Upper lobe of left lung (tissue), 6 donors: ENCODE results near the gene MAP2K1. TPM values are rescaled to one million over a fixed set of nuclear protein-coding genes. Genes with fewer than 3 reads are reported as not detected.
"Not testable (repeated sequence)": the region's sequence is repeated elsewhere in the genome, so short reads cannot be mapped to it uniquely, and the experiment has no call there.

Experiments used
- ATAC-seq, 2 donors: fragments of 200-7000 bp; cut with Tn5 transposase; one replicate each; pipeline ENCODE4 v1.9.1; 2022; ENCODE audit warnings: mild to moderate bottlenecking in 2 of 2, moderate library complexity in 2 of 2; ENCODE audit not compliant: low FRiP score in 2 of 2
- DNase-seq, 2 donors: peaks; one replicate each; pipeline ENCODE4 v3.0.0-alpha.2; 2019 to 2020
- H3K27ac ChIP-seq, 4 donors: fragments of 200-600 bp; sonication (generic); one replicate each; pipeline ENCODE4 v1.5.1; 2016 to 2019
- H3K27me3 ChIP-seq, 4 donors: fragments of 200-600 bp; sonication (generic); one replicate each; pipeline ENCODE4 v1.5.1; 2017 to 2019
- H3K36me3 ChIP-seq, 4 donors: fragments of 200-600 bp; sonication (generic); one replicate each; pipeline ENCODE4 v1.5.1; 2016 to 2019
- H3K4me1 ChIP-seq, 4 donors: fragments of 200-600 bp; sonication (generic); one replicate each; pipeline ENCODE4 v1.5.1; 2018 to 2019
- H3K4me3 ChIP-seq, 4 donors: fragments of 200-600 bp; sonication (generic); one replicate each; pipeline ENCODE4 v1.5.1; 2017 to 2019; ENCODE audit warnings: mild to moderate bottlenecking in 2 of 4, moderate library complexity in 1 of 4
- H3K9me3 ChIP-seq, 4 donors: fragments of 200-600 bp; sonication (generic); one replicate each; pipeline ENCODE4 v1.5.1; 2018 to 2019
- CTCF ChIP-seq, 6 experiments: fragments of 450-650 bp in 4 of 6; fragments of 200-600 bp in 2 of 6; sonication (generic) in 2 of 6; IDR thresholded peaks; one replicate each; pipeline ENCODE4 v1.5.1; 2016 to 2019; ENCODE audit warnings: antibody characterized with exemption in 6 of 6
- EP300 ChIP-seq, 4 donors: sonication (generic); formaldehyde crosslinking; IDR thresholded peaks; one replicate each; pipeline ENCODE4 v1.5.1; 2017; ENCODE audit warnings: antibody characterized with exemption in 4 of 4, control low read depth in 2 of 4
- POLR2A ChIP-seq, 4 donors: fragments of 450-650 bp; IDR thresholded peaks; one replicate each; pipeline ENCODE4 v1.5.1; 2016 to 2017; ENCODE audit warnings: antibody characterized with exemption in 4 of 4, mild to moderate bottlenecking in 2 of 4
- POLR2AphosphoS5 ChIP-seq, 2 donors: sonication (generic); formaldehyde crosslinking; IDR thresholded peaks; one replicate each; pipeline ENCODE4 v1.5.1; 2017; ENCODE audit warnings: antibody characterized with exemption in 2 of 2
- WGBS, 2 donors: methylation state at CpG; one replicate each; pipeline ENCODE4 v1.1.5; 2017 to 2018; 5-methylcytosine and 5-hydroxymethylcytosine counted together
- total RNA-seq, 6 donors: library from RNA; depleted of rRNA in 4 of 6; stranded (reverse); fragments of >200 nt in 4 of 6; gene quantifications; one replicate each; pipeline versions ENCODE4 v1.1.0 to v1.2.1, GENCODE V29; 2016 to 2021
- donor health status: DM: no; HTN: no; CAD: no; lungs with moderate emphysema.
- donor health status: DM: no; HTN: yes; CAD: no; lungs with severe emphysema.

Gene MAP2K1
- total RNA-seq, result 10 to 100 TPM; 38.5 to 80.3 (median 62.4) TPM

- ATAC-seq, result peak; percentile 98 to 99
These were observed at the start of gene MAP2K1 for GRCh38 chr15:66386204-66387123. TSS of gene MAP2K1 (plus strand) at chr15:66386912. CDS start at chr15:66387348, 436 bp downstream.

GRCh38 chr15:66348530-66348929 lies 38.2 kb upstream of the MAP2K1 start:
- not testable (repeated sequence) for H3K27me3 ChIP-seq, H3K27ac ChIP-seq, H3K9me3 ChIP-seq, H3K4me3 ChIP-seq, H3K4me1 ChIP-seq, DNase-seq, ATAC-seq
- peaks cover 0 to 21% (median 11%) of the 10 kb centered on the region in 4 donors for H3K36me3 ChIP-seq
- WGBS, 2 donors, result 50 to 52% methylated on average over 5 of the region's 5 CpGs

More at GRCh38 chr15:66386204-66387123, at the start of gene MAP2K1:
- no peaks in the 10 kb centered on the region for H3K9me3 ChIP-seq
- peak; percentile 97 to 99 for DNase-seq
- H3K27me3 ChIP-seq, result no peaks in the 10 kb centered on the region
- H3K4me1 ChIP-seq, result peaks cover 18 to 52% (median 37%) of the 10 kb centered on the region in 4 donors
- peaks cover 0 to 3% (median 0%) of the 10 kb centered on the region in 4 donors for H3K36me3 ChIP-seq
- H3K27ac ChIP-seq, result peak within 1 kb of the TSS; percentile 94 to 96 (median 95)
- 7% methylated on average over 26 to 39 of the region's 69 CpGs for WGBS, 2 donors
- peak within 1 kb of the TSS; percentile 71 to 96 (median 89) for H3K4me3 ChIP-seq
- TF ChIP-seq POLR2A (IDR thresholded peaks at IDR 0.05), result peak in 3 of 4 donors; percentile 32 to 84 (median 72)
- TF ChIP-seq EP300 (IDR thresholded peaks at IDR 0.05), result peak in 1 of 4 donors; percentile 47
- TF ChIP-seq CTCF (IDR thresholded peaks at IDR 0.05), result peak; percentile 63 to 91 (median 82)
- TF ChIP-seq POLR2AphosphoS5 (IDR thresholded peaks at IDR 0.05), result peak; percentile 89

- H3K36me3 ChIP-seq, result peaks cover 0 to 9% (median 3%) of the 10 kb centered on the region in 4 donors
- 3 to 5% methylated on average over 12 of the region's 12 CpGs for whole genome bisulfite sequencing, 2 donors
- no peaks in the 10 kb centered on the region for H3K27me3 ChIP-seq
- TF ChIP-seq POLR2A (IDR thresholded peaks at IDR 0.05) (no peak), CTCF (IDR thresholded peaks at IDR 0.05) (no peak), EP300 (IDR thresholded peaks at IDR 0.05) (no peak), POLR2AphosphoS5 (IDR thresholded peaks at IDR 0.05) (no peak)
- peak overlapping the region; percentile 56 to 83 (median 64) for H3K4me3 ChIP-seq
- no peak for DNase-seq
- peak overlapping the region; percentile 55 to 82 (median 75) for H3K27ac ChIP-seq
- no peak for ATAC-seq
- no peaks in the 10 kb centered on the region for H3K9me3 ChIP-seq
- peaks cover 0 to 17% (median 4%) of the 10 kb centered on the region in 4 donors for H3K4me1 ChIP-seq
These were observed 30.7 kb upstream of the MAP2K1 start for GRCh38 chr15:66356077-66356358.

- 10 to 12% methylated on average over 35 to 51 of the region's 51 CpGs for WGBS, 2 donors
- Histone ChIP-seq H3K27ac (peak within 1 kb of the TSS; percentile 55 to 82 (median 75)), H3K4me3 (peak within 1 kb of the TSS; percentile 56 to 83 (median 64)), H3K4me1 (peaks cover 0 to 17% (median 4%) of the 10 kb centered on the region in 4 donors), H3K27me3 (no peaks in the 10 kb centered on the region), H3K36me3 (peaks cover 0 to 9% (median 3%) of the 10 kb centered on the region in 4 donors), H3K9me3 (no peaks in the 10 kb centered on the region)
- ATAC-seq, result peak; percentile 98 to 100
- DNase-seq, result peak; percentile 97 to 98
- peak; percentile 64 to 76 for TF ChIP-seq POLR2AphosphoS5 (IDR thresholded peaks at IDR 0.05)
- no peak for TF ChIP-seq CTCF (IDR thresholded peaks at IDR 0.05)
- peak in 1 of 4 donors; percentile 63 for TF ChIP-seq POLR2A (IDR thresholded peaks at IDR 0.05)
These were observed 30.1 kb upstream of the MAP2K1 start, which contains the start of gene TIPIN for GRCh38 chr15:66356359-66357236. TSS of gene TIPIN (minus strand) at chr15:66356685. CDS start at chr15:66352947, 3,738 bp downstream.

- 92 to 93% methylated on average over 7 of the region's 7 CpGs for WGBS, 2 donors
- TF ChIP-seq POLR2AphosphoS5 (IDR thresholded peaks at IDR 0.05), result no peak
- no peak for TF ChIP-seq EP300 (IDR thresholded peaks at IDR 0.05)
- TF ChIP-seq POLR2A (IDR thresholded peaks at IDR 0.05), result no peak
- TF ChIP-seq CTCF (IDR thresholded peaks at IDR 0.05), result no peak
These were observed 27.0 kb upstream of the MAP2K1 start for GRCh38 chr15:66359740-66360139.

GRCh38 chr15:66361745-66362460 lies 24.8 kb upstream of the MAP2K1 start:
- 81 to 82% methylated on average over 15 of the region's 15 CpGs for WGBS, 2 donors
- DNase-seq, result peak in 1 of 2 donors; percentile 22
- not testable (repeated sequence) for ATAC-seq

More at GRCh38 chr15:66359740-66360139, 27.0 kb upstream of the MAP2K1 start:
- no peaks in the 10 kb centered on the region for H3K27me3 ChIP-seq
- no peaks in the 10 kb centered on the region for H3K36me3 ChIP-seq
- no peak overlapping the region for H3K4me3 ChIP-seq
- DNase-seq (no peak), ATAC-seq (no peak)
- no peak overlapping the region for H3K27ac ChIP-seq
- no peaks in the 10 kb centered on the region for H3K9me3 ChIP-seq
- peaks cover 0 to 17% (median 4%) of the 10 kb centered on the region in 4 donors for H3K4me1 ChIP-seq

More at GRCh38 chr15:66361745-66362460, 24.8 kb upstream of the MAP2K1 start:
- not testable (repeated sequence) for H3K4me3 ChIP-seq, H3K9me3 ChIP-seq, H3K36me3 ChIP-seq, H3K4me1 ChIP-seq, H3K27ac ChIP-seq, H3K27me3 ChIP-seq
